Measurements from ENCODE around the gene GFOD1. TPM values are rescaled to one million over a fixed set of nuclear protein-coding genes. Genes with fewer than 3 reads are reported as not detected.
A peak's percentile ranks its signal among the peaks of the same experiment; 100 is the strongest.

Gene GFOD1
- total and polyA plus RNA-seq, 8 donors: 0.76 to 29.4 (median 11.4) TPM

- Histone ChIP-seq H3K27ac (no peak overlapping the region), H3K27me3 (no peaks in the 10 kb centered on the region), H3K4me1 (no peaks in the 10 kb centered on the region), H3K36me3 (no peaks in the 10 kb centered on the region), H3K9me3 (peaks cover 0 to 11% (median 5%) of the 10 kb centered on the region in 4 donors), H3K4me3 (no peak overlapping the region)
- WGBS, 5 donors: 63 to 93% (median 82%) methylated on average over 5 of the region's 5 CpGs
- DNase-seq: no peak
- intact Hi-C loops (cut with DNase I; ENCODE audit: low total_unique reads): loop anchor here (5.0 kb wide), 1 partner anchor 200 kb away; no protein-coding TSS in a partner anchor
- TF ChIP-seq CTCF (IDR thresholded peaks at IDR 0.05) (no peak), EP300 (IDR thresholded peaks at IDR 0.05) (no peak), POLR2A (IDR thresholded peaks at IDR 0.05) (no peak), POLR2AphosphoS5 (IDR thresholded peaks at IDR 0.05) (no peak)
Observed at GRCh38 chr6:13342414-13343019, 144.9 kb downstream of the GFOD1 start.

- Histone ChIP-seq H3K4me1 (peaks cover 0 to 8% (median 0%) of the 10 kb centered on the region in 4 donors), H3K27ac (no peak overlapping the region), H3K4me3 (no peak overlapping the region), H3K9me3 (peaks cover 0 to 11% (median 5%) of the 10 kb centered on the region in 4 donors), H3K36me3 (no peaks in the 10 kb centered on the region), H3K27me3 (no peaks in the 10 kb centered on the region)
- DNase-seq: no peak
- TF ChIP-seq POLR2A (IDR thresholded peaks at IDR 0.05) (no peak), EP300 (IDR thresholded peaks at IDR 0.05) (no peak), POLR2AphosphoS5 (IDR thresholded peaks at IDR 0.05) (no peak), CTCF (IDR thresholded peaks at IDR 0.05) (no peak)
- 55 to 73% (median 67%) methylated on average over 8 of the region's 8 CpGs for WGBS, 5 donors
- intact Hi-C loops (cut with DNase I; ENCODE audit: low total_unique reads): loop anchor here (5.0 to 10.0 kb wide), 2 partner anchors 202 to 425 kb away; no protein-coding TSS in a partner anchor
Observed at GRCh38 chr6:13339863-13340630, 147.4 kb downstream of the GFOD1 start.

- Histone ChIP-seq H3K4me3 (no peak overlapping the region), H3K36me3 (no peaks in the 10 kb centered on the region), H3K27ac (no peak overlapping the region), H3K27me3 (no peaks in the 10 kb centered on the region), H3K9me3 (peaks cover 0 to 11% (median 5%) of the 10 kb centered on the region in 4 donors), H3K4me1 (peaks cover 0 to 8% (median 0%) of the 10 kb centered on the region in 4 donors)
- WGBS, 5 donors: 79 to 91% (median 85%) methylated on average over 5 of the region's 5 CpGs
- no peak for TF ChIP-seq POLR2AphosphoS5 (IDR thresholded peaks at IDR 0.05)
- no peak for TF ChIP-seq CTCF (IDR thresholded peaks at IDR 0.05)
- TF ChIP-seq POLR2A (IDR thresholded peaks at IDR 0.05): no peak
- TF ChIP-seq EP300 (IDR thresholded peaks at IDR 0.05): no peak
- intact Hi-C loops (cut with DNase I; ENCODE audit: low total_unique reads): loop anchor here (10.0 kb wide), 1 partner anchor 423 kb away; no protein-coding TSS in a partner anchor
- no peak for DNase-seq
Observed at GRCh38 chr6:13338038-13338437, 149.4 kb downstream of the GFOD1 start.

GRCh38 chr6:13336553-13336952 lies 150.8 kb downstream of the GFOD1 start:
- 28 to 33% (median 30%) methylated on average over 9 to 11 of the region's 11 CpGs for WGBS, 5 donors
- intact Hi-C loops (cut with DNase I; ENCODE audit: low total_unique reads): loop anchor here (10.0 kb wide), 1 partner anchor 422 kb away; no protein-coding TSS in a partner anchor
- H3K4me3 ChIP-seq: no peak overlapping the region

More at GRCh38 chr6:13336553-13336952, 150.8 kb downstream of the GFOD1 start:
- DNase-seq: peak; percentile 69 to 91
- Histone ChIP-seq H3K36me3 (no peaks in the 10 kb centered on the region), H3K27ac (peak overlapping the region in 1 of 5 donors; percentile 18), H3K27me3 (no peaks in the 10 kb centered on the region), H3K9me3 (peaks cover 0 to 3% (median 1%) of the 10 kb centered on the region in 4 donors), H3K4me1 (peaks cover 0 to 8% (median 0%) of the 10 kb centered on the region in 4 donors)
- TF ChIP-seq POLR2AphosphoS5 (IDR thresholded peaks at IDR 0.05): peak in 1 of 3 donors; percentile 67
- no peak for TF ChIP-seq EP300 (IDR thresholded peaks at IDR 0.05)
- TF ChIP-seq CTCF (IDR thresholded peaks at IDR 0.05): peak in 6 of 7 experiments; percentile 45 to 97 (median 95)

Measured in stomach (tissue), 9 donors.